A549 (cell line): ENCODE results near the gene TAOK3.

ENCODE experiments used
- CTCF ChIP-seq: fragments of >200 bp; sonication (Bioruptor Twin); formaldehyde crosslinking; IDR thresholded peaks from 3 replicates; pipeline ENCODE4 v1.5.1; 2016
- EP300 ChIP-seq, 2 experiments: fragments of >200 bp; sonication (Bioruptor Twin); formaldehyde crosslinking; IDR thresholded peaks; 2 replicates in 1 of 2; 3 replicates in 1 of 2; pipeline ENCODE4 v1.6.1; 2016 to 2017
- ESRRA ChIP-seq: fragments of 150-350 bp; IDR thresholded peaks from 2 replicates; pipeline ENCODE4 v1.6.1; 2014; ENCODE audit warnings: mild to moderate bottlenecking, low read length, borderline replicate concordance
- MYC ChIP-seq: IDR thresholded peaks from 2 replicates; pipeline ENCODE4 v1.6.1; 2012; ENCODE audit warnings: mild to moderate bottlenecking, inconsistent platforms, low read length, improper control_type of control experiment, borderline replicate concordance
- POLR2A ChIP-seq: IDR thresholded peaks from 2 replicates; pipeline ENCODE4 v1.6.1; 2012; ENCODE audit warnings: mild to moderate bottlenecking, low read length
- RAD21 ChIP-seq, 2 experiments: fragments of >200 bp in 1 of 2; sonication (Bioruptor Twin) in 1 of 2; formaldehyde crosslinking in 1 of 2; IDR thresholded peaks in 1 of 2; conservative IDR thresholded peaks in 1 of 2; 2 replicates in 1 of 2; 3 replicates in 1 of 2; pipeline ENCODE4 v1.6.1; 2012 to 2018; ENCODE audit warnings: inconsistent platforms in 1 of 2
- SREBF2 ChIP-seq: fragments of 450-650 bp; IDR thresholded peaks from 2 replicates; pipeline ENCODE4 v1.6.1; 2014; ENCODE audit warnings: mild to moderate bottlenecking, moderate library complexity

DNA sequence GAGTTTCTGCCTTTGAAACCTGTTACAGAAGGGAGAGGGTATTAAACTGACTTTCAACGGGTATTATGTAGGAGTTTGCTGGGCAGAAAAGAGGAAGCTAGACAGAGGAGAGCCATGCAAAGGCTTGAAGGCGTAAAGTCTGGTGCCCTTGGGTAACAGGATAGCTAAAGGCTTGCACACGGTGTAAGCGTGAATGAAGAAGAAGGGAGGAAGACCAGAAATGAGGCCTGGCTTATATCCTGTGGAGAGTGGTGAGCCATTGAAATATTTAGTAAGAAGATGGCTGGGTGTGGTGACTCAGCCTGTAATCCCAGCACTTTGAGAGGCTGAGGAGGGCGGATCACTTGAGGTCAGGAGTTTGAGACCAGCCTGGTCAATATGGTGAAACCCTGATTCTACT, 26.2 kb upstream of the TAOK3 start:
- TF ChIP-seq CTCF (no peak), POLR2A (no peak), RAD21 (conservative IDR thresholded peaks at IDR 0.05 in 1 of 2, IDR thresholded peaks at IDR 0.05 in 1 of 2) (no peak), SREBF2 (no peak), EP300 (IDR thresholded peaks at IDR 0.05) (no peak), ESRRA (no peak), MYC (no peak)
